ENCODE data around the gene EHD4. TPM values are rescaled to one million over a fixed set of nuclear protein-coding genes. Genes with fewer than 3 reads are reported as not detected.

EHD4 gene
- total RNA-seq, result 19.8 TPM

DNA sequence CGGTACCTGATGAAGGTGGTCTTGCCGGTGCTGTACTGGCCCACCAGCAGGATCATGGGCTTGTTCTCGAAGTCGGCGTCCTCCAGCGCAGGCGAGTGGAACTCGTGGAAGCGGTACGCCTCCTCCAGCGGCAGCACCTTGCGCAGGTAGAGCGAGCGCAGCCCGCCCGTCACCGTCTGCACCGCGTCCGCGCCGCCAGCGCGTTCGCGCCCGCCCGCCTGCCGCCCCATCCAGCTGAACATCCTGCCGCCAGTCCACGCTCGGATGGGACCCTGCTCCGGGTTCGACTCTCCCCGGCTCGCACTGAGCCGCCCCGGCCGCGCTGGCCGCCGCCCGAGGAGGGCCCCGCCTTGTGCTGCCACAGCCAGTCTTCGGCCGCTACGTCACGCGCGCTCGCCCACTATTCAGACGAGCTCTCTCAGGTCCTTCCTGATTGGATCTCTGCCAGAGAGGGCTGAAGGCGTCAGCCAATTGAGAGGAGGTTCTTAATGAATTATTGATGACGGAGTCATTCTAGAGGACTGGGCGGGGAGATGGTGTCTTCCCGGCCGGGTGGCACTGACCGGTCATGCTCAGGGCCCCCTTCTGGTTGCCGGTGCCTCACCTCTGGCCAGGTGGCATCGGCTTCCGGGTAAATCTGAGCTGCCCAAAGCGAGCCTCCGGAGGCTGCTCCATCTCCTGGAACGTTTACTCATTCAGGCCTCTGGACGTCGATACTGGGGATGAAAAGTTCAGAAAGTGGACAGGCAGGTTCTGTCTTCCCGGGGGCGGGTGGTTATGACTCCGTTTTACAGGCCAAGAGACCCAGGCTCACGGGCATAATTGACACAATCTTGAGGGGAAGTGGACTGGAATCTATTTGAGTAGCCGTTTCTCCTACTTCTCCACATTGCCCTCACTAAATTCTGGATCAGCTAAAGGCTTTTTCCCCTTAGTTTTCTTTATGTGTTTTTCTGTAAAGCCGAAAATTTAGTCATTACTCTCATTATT lies at the start of gene EHD4:
TSS of gene EHD4 (minus strand) at position 305 of the 990 bp plus-strand sequence. CDS start at position 242, 63 bp downstream.
- DNase-seq, result peak; percentile 95

DNA sequence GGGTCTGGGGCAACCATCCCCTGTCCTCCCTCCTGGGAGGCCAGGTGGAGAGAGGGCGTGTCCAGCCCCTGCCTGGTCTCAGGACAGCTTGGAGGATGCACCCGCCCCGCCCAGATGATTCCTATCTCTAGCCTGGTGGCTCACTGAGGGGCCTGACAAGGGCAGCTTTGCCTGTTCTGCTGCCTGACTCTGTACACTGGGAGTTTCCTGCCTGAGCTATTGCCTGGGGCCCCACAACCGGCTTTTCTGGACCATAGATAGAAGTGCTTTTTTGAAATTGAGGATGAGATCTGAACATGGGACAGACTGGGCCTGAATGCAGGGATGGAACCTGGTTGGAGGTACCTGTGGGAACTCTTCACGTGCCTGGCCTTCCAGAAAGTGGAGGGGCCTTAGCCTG lies 49.2 kb upstream of the EHD4 start:
- no peak for DNase-seq

DNA sequence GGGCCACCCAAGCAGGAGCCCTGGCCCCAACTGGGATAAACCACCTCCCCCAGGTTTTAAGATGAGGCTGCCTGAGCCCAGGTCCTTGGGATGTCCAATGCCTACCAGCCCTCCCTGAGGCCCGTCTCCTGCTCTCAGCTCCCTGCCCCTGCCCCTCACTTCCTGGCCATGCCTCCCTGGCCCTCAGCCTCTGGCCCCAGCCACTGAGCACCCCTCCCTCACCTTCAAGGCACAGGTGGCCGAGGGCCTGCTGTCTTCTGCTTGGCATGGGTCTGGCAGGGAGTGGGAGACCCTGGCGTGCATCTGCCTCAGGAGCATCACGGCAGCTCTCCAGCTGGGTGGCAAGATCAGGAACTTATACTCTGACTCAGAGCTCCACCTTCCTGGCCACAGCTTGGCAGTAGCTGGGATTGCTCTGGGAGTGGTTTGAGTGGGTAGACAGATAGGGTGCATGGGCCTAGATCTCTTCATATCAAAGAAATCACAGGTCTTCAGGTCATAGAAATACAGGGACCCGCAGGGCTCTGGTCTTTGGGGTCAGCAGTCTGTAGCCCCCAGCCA lies 48.4 kb upstream of the EHD4 start, which contains the start of gene PLA2G4E:
TSS of gene PLA2G4E (minus strand) at position 330 of the 561 bp plus-strand sequence. CDS start at position 318, 12 bp downstream.
- DNase-seq, result no peak

DNA sequence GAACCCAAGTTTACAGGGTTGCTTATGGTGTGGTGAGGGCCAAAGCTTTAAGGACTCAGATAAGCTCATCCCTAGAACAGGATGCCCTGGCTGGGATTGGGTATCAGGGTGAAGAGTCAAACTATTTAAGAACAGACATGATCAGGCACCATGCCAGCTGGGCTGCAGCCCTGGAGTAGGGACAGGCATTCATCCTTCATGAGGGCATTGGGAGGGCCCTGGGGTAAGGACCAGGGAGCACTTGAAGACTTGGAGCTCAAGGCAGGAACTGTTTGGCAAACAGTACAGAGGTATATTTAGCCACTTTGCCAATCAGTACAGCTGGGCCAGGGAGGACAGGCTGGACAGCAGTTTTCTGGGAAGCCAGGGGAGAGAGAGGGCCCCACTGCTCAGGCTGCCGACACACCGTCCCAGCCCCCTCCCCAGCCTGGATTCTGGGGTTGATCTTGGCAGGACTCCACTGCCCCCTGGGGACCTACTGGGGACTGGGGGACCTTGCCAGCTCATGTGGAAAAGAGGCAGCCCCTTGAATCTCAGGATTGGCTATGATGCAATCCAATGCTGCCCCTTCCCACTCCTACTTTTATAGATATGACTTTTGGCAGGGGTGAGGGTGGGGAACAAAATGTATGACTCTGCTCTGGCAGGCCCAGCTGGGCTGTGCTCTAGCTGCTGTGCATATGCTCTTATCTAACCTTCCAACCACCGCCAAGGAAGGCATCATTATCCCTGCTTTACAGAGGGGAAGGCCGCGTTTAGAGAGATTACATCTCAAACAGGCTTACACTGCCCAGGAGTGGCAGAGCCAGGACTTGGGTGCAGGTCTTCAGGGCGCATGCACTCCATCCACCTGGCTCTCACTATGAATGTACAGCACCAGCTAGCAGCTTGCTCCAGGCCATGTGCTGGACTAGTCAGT lies 46.2 kb upstream of the EHD4 start:
- no peak for DNase-seq

DNA sequence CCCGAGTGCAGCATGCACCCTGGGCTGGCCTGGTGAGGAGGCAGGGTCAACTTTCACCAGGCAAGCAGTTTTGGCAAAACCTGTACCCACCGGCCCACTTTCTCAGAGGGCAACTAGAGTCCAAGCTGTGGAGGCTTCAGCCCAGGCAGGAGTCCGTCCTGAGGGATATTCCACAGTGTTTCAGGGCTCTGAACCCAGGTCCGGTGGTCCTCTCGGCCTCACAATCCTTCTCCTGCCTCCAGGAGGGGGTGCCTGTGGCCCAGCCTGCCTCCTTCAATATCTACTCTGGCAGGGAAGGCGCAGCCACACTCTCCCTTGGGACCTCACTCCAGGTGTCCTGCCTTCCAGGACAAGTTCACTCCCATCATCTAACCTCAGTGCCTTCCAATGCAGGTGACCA lies 44.6 kb upstream of the EHD4 start:
- DNase-seq, result no peak

DNA sequence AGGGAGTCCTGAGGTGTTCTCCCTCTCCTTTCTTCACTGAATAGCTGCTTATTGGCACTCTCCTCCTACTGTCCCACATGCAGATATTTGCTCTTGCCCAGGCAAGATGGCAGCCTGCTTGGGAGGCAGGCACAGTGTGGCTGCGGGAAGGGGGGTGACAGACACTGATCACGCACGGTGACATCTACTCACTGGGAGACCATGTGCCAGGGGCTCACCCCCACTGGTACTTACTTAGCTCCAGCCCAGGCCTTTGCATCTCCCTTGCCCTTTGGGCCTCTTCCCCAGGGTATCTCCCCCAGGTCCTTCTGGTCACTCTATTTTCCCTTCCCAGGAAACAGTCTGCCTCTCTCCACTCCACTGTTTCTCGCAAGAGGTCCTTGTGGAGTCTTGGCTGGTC lies 42.0 kb upstream of the EHD4 start:
- DNase-seq, result no peak

DNA sequence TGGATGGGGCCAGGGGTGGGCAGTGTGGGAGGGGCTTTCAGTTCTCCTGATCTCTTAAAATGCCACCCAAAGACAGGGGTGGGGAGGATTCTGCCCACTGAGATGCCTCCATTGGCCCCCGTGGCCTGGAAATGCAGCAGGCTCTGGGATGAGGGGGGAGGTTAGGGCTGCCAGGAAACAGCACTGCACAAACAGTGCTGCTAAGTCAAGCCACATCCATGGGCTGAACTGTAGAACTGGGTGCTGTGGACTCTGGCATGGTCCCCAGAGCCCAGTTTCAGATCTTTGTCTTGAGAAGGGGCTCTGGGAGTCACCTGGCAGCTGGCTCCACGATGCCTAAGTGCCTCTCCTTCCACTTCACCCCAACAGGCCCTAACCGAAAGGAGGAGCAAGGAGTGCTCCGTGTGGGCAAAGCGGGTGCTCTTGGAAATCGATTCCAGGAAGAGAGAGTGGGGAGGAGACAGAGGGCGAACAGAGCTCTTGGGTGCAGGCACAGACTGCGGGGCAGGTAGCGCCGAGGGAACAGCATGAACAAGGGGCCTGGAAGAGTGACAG lies 40.6 kb upstream of the EHD4 start:
- no peak for DNase-seq

DNA sequence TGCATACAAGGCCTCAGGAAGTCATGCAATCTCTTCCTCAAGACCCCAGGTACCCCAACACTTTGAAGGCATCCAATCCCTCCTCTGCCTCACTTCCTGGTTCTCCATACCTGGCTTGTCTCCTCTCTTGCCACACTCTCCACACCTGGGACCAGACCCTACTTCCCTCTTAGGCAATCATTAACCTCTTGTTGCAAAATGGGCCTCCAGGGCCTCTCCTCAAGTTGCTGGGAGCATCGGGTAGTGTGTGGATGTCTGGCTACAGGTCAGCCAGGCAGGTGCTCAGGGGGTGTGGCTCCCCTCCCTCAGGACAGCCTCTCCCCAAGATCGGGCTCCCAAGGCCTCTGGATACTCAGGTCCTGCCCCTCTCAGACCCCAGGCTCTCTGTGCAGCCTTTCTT lies 39.9 kb upstream of the EHD4 start:
- DNase-seq, result no peak

DNA sequence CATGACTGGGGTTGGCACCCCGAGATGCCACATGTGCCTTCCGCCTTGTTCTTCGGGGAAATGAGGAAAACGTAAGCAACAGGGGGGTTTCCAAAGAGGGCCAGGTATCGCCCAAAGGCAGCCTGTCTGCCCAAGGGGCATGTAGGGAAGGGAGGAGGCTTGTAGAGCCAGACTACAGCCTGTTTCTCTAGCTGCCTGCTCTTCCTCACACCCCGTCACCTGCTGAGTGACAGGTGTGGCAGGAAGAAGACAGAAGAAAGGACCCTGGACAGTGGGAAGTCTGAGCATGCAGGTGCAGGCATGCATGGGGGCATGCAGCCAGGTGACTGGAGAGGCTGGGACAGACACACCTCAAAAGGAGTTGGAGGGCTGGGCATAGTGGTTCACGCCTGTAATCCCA lies 38.7 kb upstream of the EHD4 start:
- DNase-seq, result no peak

DNA sequence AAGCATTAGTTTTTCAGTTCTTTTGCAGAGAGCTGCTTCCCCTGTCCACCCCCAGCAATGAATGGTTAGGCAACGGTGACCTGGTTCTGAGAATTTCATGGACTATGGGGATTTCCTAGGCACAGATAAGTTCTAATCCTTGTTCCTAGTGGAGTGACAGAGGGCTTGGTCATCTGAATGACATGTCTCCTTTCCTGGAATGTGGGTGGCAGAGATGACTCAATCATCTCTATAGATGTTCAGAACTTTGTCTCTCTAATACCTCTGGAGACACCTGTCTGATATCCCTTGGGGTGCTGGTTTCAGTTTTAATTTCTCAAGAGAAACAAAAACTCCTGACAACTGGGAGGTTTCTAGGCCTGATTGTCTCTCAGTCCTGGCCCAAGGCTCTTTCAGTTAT lies 38.1 kb upstream of the EHD4 start:
- no peak for DNase-seq

DNA sequence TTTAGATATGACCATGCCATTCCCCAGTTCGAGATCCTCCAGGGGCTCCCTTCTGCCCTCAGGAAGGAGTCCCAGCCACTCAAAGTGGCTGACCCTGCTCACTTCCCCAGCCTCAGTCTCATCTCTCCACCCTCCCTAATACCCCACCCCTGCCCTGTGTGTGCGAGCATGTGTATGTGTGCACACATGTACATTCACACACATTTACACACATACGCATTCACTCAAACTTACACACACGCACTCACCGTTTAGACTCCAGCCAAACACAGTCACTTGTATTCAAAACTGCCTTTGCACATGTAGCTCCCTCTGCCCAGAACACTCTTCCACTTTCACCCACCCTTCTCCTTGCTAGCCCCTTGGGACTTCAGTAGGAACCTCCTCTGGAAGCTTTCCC lies 37.1 kb upstream of the EHD4 start:
- DNase-seq, result no peak

DNA sequence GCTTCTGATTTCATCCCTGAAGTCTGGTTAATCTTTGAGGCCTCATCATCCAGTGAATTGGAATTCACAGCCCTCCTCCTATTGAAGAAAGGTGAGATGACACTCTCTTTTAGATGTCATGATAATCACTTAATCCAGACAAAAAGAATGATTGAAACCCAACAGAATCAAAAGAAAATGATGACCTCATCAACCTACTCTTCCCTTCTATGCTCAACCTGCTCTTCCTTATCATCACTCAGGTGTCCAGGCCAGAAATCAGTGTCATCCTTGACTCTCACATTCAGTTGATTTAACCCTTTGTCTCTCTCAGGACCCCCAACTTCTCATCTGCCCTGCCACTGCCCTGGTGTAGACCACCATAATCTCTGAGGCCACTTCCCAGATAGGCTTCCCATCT lies 36.7 kb upstream of the EHD4 start:
- DNase-seq, result no peak

DNA sequence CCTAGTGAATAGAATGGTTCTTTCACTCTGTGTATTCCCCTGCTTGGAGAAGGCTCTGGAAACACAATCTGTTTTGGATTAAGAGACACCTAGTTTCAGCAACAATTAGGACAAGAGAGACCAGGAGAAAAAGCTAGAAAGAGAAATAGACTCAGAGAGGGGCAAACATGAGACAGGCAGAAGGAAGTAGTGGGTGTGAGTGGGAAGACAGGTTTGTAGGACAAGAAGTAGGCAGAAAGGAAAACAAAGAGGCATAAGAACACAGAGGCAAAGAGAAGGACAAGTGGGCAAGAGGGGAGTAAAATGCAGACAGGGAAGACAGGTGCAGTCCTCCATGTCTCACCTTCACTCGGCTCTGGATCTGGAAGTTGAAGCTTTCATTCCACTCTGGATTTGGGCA lies 35.0 kb upstream of the EHD4 start:
- DNase-seq, result no peak

DNA sequence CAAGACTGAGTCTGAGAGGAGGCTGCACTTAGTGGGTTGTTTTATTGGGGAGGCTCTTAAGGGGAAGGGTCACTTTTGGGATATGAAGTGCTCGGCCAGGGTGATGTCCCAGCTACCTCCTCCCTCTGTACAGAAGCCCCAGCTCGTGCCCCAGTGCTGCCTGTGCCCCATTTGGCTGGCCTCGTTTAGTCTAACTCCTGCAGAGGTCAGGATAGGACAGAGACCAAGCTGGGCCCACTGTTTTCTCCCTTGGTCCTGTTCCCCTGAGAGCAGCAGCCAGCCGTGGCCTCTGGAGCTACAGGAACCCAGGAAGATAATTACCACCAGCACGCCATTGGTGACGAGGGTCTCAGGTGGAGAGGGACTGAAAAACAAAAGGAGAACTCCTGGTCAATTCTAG lies 30.0 kb upstream of the EHD4 start:
- no peak for DNase-seq

DNA sequence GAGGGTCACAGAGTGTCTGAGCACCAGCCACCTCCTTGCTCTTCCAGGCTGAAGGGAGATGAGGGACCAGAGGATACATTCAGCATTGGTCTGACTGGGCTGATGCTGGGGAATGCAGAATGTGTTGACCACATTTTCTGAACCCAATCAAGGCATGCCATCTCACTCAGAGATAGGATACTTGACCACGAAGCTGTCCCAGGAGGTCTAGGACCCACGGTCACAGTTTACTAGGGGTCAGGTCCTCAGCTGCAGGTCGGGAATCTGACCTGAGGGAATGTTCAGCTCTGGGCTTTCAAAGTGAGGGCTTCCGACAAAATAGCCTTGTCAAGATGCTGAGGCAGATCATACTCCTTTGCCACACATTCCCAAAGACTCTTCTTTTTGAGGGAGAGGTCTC lies 28.9 kb upstream of the EHD4 start:
- DNase-seq, result no peak

DNA sequence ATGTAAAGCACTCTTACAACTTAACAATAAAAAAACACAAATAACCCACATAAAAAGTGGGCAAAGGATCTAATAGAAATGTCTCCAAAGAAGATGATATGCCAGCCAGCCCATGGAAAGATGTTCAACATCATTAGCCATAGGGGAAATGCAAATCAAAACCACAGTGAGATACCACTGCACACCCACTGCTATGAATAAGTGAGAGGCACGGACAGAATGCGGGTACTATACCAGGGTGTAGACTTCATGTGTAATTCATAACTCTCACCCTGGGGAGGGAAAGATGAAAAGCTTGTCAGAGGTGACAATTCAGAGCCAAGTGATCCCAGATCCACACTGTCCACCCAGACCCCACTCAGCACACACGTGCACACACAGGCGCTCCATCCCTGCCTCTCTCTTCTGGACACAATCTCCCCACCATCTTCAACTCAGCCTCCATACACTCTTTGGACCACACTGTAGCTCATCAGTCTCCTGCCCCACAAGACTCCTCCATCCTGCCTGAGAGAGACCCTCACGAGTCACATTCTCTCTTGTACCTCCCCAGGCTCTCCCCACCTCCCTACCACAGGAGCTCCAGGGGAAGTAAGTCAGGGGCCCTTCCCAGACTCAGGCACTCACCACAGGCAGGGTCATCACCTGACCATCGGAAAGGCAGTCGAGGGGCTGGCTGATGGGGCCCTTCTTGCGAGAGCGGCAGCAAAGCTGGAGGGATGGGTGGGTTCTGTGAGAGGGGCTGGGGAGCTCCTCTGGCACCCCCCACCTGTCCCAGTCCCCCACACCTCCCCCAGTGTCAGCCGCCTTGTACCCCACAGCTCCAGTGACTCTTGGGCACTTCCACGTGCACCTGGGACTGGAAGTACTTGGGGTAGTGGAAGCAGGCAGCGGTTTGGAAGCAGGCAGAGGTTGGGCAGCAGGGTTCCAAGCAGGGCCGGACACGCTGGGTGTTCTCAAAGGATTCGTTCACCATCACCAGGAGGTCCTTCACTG lies 27.2 kb upstream of the EHD4 start:
- no peak for DNase-seq

DNA sequence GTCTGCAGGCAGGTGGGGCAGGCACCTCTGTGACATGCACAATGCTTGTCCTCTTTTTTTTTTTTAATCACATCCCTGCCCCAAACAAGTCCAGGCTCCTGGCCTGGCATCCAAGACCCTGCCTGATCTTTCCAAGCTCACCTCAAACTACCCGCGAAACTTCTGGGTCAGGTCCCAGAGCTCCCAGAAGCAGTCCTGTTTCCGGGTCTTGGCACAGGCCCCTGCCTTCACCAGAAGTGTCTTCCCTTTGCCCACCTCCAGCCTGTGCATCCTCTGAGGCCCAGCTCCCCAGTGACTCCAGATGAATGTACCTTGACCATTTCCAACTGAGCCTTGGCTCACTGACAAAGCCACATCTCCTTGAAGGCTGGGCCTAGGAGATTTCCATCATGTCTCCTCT lies 25.5 kb upstream of the EHD4 start:
- no peak for DNase-seq

DNA sequence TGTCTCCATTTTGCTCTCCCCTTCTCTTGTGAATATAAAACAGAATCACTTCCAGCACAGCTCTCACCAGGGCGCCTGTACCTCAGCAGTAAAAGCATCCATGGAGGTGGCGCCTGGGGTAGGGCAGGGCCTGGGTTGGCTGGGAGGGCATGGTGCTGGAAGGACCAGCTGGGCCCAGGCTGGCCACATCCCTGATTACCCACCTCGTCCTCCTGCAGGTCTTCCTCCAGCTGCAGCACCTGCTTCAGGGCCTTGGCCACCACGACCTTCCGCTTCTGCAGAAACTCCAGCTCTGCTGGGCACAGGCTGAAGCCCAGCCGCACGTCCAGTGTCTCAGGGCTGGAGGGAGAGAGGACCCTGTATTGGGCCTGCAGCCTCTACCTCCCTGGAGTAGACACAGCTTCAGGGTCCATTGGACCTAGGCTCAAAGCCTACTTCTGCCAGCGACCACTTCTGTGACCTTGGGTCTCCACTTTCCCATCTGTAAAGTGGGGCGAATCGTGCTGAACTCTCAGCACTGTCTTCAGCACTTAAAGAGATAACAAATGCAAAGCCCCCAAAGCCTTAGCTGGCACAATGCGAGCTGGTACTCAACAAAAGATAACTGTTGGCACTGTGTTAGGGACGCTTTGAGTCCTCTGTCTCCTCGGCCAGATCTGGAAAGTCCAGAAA lies 24.7 kb upstream of the EHD4 start:
- no peak for DNase-seq

DNA sequence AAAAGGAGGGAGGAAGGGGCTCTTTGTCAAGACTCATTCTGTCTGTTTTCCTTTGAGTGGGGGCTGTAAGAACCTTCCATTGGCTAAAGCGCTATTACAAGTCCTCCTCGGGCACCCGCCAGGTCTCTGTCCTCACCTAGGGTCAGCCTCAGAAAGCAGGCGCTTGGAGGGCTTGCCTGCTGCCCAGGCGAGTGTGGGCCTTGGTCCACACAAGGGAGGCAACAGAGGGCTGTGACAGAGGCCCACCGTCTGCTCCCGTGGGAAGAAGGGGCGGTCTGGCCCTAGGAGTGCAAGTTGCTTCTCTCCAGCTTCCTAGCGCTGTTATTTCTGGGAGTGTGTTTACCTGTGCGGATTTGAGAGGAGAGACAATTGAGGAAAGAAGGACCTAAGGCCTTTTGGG lies 24.0 kb upstream of the EHD4 start:
- DNase-seq, result no peak

DNA sequence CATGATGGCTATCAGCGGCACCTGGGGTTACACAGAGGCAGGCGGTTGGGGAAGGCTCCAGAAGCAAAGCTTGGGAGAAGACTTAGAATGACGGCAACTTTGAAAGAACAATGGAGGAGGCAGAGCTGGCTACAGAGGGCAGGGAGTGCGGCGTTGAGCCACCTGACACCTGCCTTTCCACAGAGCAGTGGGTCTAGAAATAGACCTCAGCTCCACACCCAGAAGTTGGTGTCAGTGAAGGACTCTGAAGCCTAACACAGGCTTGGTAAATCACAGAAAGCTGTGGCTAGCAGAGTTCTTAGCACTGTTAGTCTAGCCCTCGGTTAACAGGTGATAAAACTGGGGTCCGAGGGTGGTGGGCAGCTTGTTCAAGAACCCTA lies 23.1 kb upstream of the EHD4 start:
- DNase-seq, result no peak
